ENCODE results near the gene CACNB1. TPM values are rescaled to one million over a fixed set of nuclear protein-coding genes. Genes with fewer than 3 reads are reported as not detected.

The CACNB1 gene
- total and polyA plus RNA-seq, 9 donors: 2.6 to 17.7 (median 9.2) TPM

- Histone ChIP-seq H3K27ac (no peak overlapping the region), H3K27me3 (no peaks in the 10 kb centered on the region), H3K9me3 (no peaks in the 10 kb centered on the region), H3K36me3 (no peaks in the 10 kb centered on the region), H3K4me1 (ENCODE audit: insufficient read depth) (peaks cover 6% of the 10 kb centered on the region), H3K4me3 (no peak overlapping the region)
- TF ChIP-seq EP300 (IDR thresholded peaks at IDR 0.05) (no peak), CTCF (IDR thresholded peaks at IDR 0.05) (no peak), POLR2A (IDR thresholded peaks at IDR 0.05) (no peak)
- DNase-seq: peak in 1 of 5 donors; percentile 42
- intact Hi-C loops (cut with DNase I): loop anchor here in 1 of 4 donors (10.0 kb wide), 1 partner anchor 50 kb away; no protein-coding TSS in a partner anchor
- WGBS, 3 donors: 60 to 67% (median 64%) methylated on average over 20 of the region's 20 CpGs
These were observed 3.1 kb downstream of the CACNB1 start for GRCh38 chr17:39194089-39194984.

DNA sequence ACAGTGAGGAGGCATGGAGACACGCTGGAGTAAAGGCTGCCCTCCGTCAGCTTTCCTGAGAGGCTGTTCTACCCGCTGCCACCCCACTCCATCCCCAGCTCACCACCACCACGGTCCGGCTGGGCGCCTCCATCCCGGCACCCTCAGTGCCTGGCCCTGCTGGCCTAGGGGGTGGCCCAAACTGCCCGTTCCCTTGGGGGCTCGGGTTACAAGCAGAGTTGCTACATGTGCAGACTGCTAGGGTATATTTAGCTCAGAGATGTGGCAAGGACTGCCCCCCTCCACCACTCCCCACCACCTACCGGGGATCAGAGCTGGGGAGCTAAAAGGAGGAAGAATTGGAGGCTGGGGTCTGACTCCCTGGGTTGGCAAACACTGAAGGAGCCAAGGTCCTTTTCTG lies 4.1 kb downstream of the CACNB1 start:
- DNase-seq: no peak
- intact Hi-C loops (cut with DNase I): loop anchor here in 1 of 4 donors (10.0 kb wide), 1 partner anchor 51 kb away; no protein-coding TSS in a partner anchor

GRCh38 chr17:39192901-39193300 lies 4.6 kb downstream of the CACNB1 start:
- intact Hi-C loops (cut with DNase I): loop anchor here in 1 of 4 donors (10.0 kb wide), 1 partner anchor 52 kb away; no protein-coding TSS in a partner anchor
- Histone ChIP-seq H3K4me1 (ENCODE audit: insufficient read depth) (peaks cover 5% of the 10 kb centered on the region), H3K27me3 (no peaks in the 10 kb centered on the region), H3K4me3 (no peak overlapping the region), H3K27ac (no peak overlapping the region), H3K36me3 (no peaks in the 10 kb centered on the region), H3K9me3 (no peaks in the 10 kb centered on the region)
- WGBS, 3 donors: 90 to 93% (median 93%) methylated on average over 16 of the region's 16 CpGs
- TF ChIP-seq EP300 (IDR thresholded peaks at IDR 0.05): no peak
- DNase-seq: no peak

More for the DNA sequence above, 4.1 kb downstream of the CACNB1 start:
- no peaks in the 10 kb centered on the region for H3K27me3 ChIP-seq
- peaks cover 6% of the 10 kb centered on the region for H3K4me1 ChIP-seq (ENCODE audit: insufficient read depth)
- H3K4me3 ChIP-seq: no peak overlapping the region
- no peaks in the 10 kb centered on the region for H3K9me3 ChIP-seq
- H3K36me3 ChIP-seq: no peaks in the 10 kb centered on the region
- no peak for TF ChIP-seq EP300 (IDR thresholded peaks at IDR 0.05)
- no peak for TF ChIP-seq POLR2A (IDR thresholded peaks at IDR 0.05)
- no peak for TF ChIP-seq CTCF (IDR thresholded peaks at IDR 0.05)
- 81 to 83% (median 82%) methylated on average over 10 of the region's 10 CpGs for WGBS, 3 donors
- H3K27ac ChIP-seq: no peak overlapping the region

GRCh38 chr17:39191750-39192510 lies 5.5 kb downstream of the CACNB1 start:
- DNase-seq: no peak
- no peak for TF ChIP-seq POLR2A (IDR thresholded peaks at IDR 0.05)
- no peak for TF ChIP-seq EP300 (IDR thresholded peaks at IDR 0.05)
- TF ChIP-seq CTCF (IDR thresholded peaks at IDR 0.05): no peak
- Histone ChIP-seq H3K4me1 (ENCODE audit: insufficient read depth) (peaks cover 4% of the 10 kb centered on the region), H3K27ac (no peak overlapping the region), H3K4me3 (no peak overlapping the region), H3K36me3 (no peaks in the 10 kb centered on the region), H3K27me3 (no peaks in the 10 kb centered on the region), H3K9me3 (no peaks in the 10 kb centered on the region)
- WGBS, 3 donors: 80 to 89% (median 83%) methylated on average over 9 of the region's 9 CpGs
- intact Hi-C loops (cut with DNase I): loop anchor here in 1 of 4 donors (10.0 kb wide), 1 partner anchor 53 kb away; no protein-coding TSS in a partner anchor

All from ovary (tissue), 9 donors.